ENCODE results near the gene PLCXD1.

Gene PLCXD1

DNA sequence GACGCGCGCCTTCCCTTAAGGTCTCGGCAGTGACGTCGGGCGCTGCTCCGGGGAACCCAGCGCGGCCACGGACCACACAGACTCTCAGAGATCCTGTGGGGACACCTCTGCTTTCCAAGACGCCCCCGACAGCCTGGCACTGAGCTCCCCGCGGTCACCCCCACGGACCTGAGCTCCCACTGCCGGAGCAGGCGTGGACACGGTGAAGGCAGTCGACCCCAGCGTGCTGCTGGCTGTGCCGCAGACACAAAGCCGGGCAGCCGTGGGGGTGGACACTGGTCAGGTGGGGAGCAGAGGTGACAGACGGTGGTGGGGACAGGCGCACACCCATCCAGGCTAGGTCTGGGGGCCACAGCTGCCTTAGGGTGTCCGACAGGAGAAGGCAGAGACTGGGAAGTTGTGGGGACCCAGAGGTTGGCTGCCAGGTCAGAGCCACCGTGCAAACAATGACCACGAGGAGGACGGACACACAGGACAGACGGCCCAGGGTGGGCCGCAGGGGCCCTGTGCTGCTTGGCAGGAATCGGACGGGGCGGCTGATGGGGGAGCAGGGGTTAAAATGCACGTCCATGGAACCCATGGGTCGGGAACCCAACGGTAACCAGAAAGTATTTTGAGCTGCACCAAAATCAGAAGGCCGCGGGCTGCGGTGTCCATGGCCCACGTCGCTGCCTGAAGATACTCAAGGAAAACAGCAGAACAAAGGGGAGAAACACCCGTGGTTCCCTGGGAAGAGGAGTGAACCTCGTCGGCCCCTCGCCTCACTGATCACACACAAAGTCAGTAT, 54.0 kb downstream of the PLCXD1 start:
- DNase-seq (ENCODE audit: low read depth) = no peak

DNA sequence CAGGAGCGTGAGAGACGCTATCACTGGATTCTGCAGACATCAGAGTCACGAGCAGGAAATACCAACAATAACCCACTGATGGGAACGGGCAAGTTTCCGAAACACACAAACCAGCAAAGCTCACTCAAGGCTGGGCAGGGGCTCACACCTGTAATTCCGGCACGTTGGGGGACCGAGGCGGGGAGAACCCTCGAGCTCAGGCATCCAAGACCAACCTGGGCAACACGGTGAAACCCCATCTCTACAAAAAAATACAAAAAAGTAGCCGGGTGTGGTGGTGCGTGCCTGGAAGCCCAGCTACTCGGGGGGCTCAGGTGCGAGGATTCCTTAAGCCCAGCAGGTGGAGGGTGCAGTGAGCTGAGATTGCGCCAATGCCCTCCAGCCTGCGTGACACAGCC, 54.6 kb downstream of the PLCXD1 start:
- DNase-seq (ENCODE audit: low read depth) = no peak

DNA sequence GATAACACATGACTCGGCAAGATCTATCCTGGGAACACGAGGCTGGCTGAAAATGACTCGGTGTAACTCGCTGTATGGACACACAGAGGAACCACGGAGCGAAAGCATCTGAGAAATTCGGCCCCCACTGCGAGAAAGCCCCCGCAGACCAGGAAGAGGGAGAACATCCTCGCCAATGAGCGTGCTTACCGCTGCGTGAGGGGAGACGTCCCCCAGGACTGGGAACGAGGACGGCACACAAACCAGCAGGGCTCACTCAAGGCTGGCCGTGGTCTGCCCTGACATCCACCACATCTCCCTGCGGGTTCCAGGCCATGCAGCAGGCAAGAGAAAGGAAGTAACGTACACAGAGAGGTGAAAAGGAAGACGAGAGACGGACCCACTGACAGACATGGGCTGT, 55.0 kb downstream of the PLCXD1 start:
- DNase-seq (ENCODE audit: low read depth) = no peak

DNA sequence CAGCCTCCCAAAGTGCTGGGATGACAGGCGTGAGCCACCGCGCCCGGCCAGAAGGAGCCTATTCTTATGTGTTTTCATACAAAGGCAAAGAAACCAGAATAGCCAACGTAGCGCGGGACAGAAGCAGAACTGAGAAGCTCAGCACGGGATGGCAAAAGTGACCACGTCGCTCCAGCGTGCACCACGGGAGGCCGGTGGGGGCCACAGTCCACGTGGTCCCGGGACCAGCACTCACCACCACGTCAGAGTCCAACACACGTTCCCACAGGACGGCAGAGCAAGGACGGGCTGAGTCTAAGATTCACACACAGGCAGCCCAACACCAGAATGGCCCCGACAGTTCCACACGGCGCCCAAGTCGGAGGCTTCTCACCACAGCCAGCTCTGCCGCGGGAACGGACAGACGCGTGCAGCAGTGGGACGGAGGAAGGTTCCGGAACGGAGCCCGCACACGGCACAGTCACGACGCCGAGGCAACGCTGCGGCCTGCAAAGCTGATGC, 56.2 kb downstream of the PLCXD1 start:
- DNase-seq (ENCODE audit: low read depth) = no peak

DNA sequence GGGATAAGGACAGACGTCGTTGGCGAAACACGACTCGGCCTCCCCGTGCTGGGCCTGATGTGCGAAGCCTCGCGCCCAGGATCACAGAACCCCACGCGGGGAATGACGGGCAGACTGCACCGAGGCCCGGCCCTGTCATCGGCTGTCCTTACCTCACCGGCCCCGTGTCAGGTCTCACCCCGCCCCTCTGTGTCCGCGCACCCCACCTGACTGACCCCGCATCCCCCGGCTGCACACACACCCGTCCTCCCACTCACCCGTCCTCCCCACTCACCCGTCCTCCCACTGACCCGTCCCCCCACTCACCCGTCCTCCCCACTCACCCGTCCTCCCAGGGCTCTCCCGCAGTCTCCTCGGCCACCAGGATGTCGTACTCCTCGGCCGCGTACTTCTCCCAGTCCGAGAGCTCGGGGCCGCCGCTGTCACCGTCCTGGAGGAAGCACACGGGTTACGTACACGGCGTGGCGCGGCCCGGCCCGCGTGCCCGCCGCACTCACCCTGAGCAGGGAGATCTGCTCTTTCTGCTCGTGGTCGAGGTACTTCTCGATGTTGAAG, 57.2 kb downstream of the PLCXD1 start:
- no peak for DNase-seq (ENCODE audit: low read depth)

DNA sequence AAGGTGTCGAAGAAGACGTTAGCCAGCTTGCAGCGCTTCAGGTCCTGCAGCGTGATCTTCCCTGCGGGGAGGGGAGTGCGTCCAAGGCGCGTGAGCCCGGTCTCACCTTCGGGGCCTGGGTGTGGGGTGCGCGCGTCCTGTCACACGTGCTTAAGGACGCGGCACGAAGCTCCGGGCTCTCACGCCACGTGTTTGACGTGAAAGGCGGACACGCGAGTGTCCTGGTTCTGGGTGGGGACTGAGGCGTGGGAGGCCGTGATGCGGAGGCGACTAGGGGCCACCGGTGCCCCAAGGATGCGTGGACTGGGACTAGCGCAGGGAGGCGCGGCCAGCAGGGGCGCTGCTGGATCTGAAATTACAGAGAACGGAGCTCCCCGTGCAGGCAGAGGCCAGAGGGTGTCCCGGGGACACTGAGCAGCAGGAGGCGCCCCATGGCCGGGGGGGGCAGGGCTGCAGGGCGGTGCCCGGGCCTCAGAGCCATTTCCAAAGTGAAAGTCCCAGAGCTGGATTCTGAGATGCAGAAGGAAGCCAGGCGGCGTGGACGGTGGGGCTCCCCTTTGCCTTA, 57.7 kb downstream of the PLCXD1 start:
- DNase-seq (ENCODE audit: low read depth) = no peak

DNA sequence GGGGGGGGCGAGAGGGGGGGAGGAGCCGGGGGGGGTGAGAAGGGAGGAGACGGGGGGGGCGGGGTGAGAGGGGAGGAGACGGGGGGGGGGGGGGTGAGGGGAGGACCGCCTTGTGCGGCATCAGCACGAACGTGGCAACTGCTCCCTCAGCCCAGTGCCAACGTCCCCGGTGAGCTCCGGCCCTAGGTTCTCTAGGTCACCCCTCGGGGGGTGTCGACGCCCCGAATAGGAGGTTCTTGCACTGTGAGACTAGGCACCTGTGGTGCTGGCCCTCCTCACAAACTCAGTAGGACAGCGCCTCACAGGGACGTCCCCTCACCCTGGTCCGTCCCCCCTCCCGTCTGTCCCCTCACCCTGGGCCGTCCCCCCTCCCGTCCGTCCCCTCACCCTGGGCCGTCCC, 58.9 kb downstream of the PLCXD1 start:
- no peak for DNase-seq (ENCODE audit: low read depth)

DNA sequence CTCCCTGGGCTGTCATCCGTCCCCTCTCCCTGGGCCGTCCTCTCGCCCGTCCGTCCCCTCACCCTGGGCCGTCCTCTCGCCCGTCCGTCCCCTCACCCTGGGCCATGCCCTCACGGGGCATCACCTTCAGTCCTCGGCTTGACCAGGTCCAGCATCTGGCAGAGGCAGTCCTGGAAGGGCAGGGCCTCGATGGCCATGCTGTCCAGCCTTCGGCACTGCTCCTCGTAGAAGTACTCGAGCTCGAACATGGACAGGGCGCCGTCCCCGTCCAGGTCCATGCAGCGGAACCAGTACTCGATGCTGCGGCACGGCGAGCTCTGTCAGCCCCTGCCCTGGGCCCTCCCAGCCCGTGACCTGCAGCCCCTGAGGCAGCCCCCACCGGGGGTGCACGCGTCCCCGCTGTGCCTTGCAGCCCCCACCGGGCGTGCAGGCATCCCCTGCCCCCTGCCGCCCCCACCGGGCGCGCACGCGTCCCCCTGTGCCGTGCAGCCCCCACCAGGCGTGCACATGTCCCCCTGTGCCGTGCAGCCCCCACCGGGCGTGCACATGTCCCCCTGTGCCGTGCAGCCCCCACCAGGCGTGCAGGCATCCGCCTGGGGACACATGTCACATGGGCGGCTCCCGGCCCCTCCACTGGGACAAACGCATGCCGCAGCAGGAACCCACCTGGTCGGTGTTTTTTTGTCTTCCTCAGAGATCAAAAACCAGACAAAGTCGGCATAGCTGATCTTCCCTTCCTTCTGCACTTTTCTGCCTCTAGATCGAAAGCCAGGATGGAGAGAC, 59.7 kb downstream of the PLCXD1 start:
- DNase-seq (ENCODE audit: low read depth) = no peak

DNA sequence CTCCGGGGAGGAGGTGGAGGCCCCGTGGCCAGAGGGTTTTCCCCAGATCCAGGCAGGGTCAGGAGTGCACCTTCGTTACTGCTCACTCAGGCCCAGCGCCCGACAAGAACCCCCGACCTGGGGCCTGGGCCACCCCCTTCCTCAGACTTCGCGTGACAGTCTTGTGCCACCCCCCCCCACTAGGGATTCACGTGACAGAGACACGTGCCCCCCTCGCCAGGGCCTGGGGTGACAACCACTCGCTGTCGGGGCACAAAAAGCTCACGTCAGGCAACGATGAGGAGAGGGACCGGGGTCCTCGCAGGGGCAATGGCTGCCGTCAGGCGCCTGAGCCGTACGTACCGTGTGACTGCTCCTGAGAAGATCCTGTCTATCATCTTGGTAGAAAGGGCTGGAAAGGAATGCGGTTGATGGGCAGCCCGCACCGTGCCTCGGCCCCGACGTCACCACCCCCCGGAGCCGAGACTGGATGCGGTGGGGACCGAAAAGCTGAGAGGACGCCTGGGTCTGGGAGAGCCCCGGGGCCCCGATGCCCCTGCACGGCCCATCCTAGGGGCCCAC, 60.4 kb downstream of the PLCXD1 start:
- no peak for DNase-seq (ENCODE audit: low read depth)

DNA sequence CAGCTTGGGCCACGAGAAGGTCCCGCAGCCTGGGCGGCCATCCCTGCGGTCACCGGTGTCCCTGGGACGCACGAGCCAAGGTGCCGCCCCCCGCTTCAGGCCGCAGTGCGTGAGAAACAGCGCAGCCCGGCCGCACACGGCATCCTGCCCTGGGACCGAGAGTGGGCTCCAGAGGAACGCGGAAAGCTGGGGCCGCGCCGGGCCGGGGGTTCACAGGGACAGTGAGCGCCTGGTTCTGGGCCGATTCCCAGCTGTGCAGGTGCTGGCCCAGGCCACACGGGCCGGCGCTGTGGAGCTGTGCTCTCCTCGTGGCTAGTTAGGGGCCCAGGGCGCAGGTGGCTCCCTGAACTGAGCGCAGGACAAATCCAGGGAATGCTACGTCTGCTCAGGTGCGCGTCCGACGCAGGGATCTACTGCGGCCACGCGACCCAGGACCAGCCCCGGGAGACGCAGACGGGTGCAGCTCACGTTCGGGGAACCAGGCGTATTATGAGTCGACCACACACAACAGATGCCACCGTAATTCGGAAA, 63.3 kb downstream of the PLCXD1 start:
- DNase-seq (ENCODE audit: low read depth) = no peak

DNA sequence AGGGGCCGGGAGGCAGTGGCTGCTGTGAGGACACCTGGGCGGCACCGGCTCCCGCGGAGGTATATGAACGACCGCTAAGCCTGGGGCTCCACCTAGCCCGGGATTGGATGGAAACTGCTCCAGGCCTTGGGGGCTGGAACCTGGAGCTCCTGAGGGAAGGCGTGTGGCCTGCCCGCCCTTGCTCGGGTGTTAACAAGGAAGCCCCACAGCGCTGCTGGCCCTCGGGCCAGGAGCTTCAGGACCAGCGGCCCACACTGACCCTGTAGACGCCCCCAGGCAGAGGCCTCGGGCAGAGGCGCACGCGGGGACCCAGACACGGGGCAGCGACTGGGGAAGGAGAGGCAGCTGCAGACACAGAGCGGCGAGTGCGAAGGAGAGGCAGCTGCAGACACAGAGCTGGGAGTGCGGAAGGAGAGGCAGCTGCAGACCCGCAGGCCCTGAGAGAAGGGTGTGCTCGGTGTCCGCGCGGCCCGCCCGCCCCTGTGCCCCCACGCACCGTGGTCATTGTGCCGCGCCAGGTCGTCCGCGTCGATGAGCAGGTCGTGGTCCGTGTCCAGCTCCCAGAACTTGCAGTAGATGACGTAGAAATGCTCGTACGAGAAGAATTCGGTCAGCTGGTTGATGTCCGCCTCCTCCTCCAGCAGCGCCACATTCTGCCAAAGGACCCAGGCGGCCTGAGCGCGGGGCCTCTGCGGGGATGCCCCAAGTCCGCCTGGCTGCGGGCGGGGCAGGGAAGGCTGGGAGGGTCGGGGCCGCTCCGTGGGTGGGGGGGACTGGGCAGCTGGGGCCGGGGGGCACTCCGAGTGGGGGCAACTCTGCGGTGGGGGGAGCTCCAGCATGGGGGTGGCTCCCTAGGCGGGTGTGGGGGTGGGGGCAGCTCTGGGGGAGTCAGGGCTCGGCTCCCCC, 64.1 kb downstream of the PLCXD1 start:
- no peak for DNase-seq (ENCODE audit: low read depth)

DNA sequence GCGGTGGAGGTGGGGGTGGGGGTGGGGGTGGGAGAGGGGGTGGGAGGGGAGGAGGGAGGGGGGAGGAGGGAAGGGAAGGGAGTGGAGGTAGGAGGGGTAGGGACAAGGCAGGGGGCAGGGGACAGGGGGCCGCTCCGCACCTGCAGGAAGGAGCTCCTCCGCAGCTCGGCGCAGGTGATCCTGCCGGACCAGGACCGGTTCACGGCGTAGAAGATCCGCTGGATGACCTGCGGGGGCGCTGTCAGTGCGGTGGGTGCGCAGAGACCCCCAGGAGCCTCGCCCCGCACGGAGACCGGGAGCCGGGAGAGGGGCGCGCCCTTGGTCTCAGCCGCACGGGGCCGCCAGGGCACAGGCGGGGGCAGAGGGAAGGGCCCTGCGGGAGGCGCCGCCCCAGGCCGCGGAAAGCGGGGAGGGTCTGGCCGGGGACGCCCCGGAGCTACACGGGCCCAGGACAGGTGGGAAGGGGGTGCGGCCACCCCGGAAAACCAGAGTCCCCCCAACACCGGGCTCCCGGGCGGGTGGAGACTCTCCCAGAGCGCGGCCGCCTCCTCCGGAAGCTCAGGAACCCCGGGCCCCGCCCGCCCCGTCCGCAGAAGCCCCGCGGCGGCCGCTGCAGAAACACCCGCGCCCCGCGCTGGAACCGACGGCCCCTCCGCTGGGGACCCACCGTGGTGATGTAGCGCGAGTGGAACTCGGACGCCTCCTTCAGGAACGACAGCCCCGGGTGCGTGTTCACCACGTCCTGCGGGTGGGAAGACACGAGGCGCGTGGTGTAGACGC, 65.0 kb downstream of the PLCXD1 start:
- no peak for DNase-seq (ENCODE audit: low read depth)

DNA sequence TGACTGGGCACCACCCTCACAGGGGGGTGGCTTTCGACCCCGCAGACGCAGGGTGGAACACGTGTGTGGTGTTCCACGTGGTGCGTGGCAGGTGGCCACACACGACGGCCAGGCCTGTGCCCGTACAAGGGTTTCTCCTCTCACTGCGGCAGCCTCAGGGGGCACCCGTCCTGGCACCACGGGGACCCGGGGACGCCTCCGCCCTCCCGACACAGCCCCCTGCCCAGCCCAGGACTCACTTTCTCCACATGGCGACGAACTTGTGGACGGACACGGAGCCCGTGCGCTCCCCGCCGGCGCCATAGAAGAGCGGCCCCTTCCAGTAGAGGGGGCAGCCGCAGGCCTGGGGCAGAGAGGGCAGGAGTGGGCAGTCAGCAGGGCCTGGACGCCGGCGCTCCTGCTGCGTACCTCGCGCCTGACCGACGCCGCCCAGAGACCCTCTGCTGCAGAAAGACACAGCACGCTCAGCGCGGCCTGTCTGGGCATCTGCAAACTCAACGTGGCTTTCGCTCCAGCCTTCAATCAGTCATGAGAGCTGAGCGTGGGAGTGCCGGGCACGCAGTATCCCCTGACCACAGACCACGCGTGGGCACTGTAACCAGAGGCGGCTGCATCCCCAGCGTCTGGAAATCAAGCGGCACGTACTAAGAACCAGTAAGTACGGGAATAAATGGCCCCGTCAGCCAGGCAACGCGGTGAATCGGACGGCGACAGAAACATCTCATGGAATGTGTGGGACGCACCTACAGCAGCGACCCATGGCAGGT, 66.4 kb downstream of the PLCXD1 start:
- DNase-seq (ENCODE audit: low read depth) = no peak

DNA sequence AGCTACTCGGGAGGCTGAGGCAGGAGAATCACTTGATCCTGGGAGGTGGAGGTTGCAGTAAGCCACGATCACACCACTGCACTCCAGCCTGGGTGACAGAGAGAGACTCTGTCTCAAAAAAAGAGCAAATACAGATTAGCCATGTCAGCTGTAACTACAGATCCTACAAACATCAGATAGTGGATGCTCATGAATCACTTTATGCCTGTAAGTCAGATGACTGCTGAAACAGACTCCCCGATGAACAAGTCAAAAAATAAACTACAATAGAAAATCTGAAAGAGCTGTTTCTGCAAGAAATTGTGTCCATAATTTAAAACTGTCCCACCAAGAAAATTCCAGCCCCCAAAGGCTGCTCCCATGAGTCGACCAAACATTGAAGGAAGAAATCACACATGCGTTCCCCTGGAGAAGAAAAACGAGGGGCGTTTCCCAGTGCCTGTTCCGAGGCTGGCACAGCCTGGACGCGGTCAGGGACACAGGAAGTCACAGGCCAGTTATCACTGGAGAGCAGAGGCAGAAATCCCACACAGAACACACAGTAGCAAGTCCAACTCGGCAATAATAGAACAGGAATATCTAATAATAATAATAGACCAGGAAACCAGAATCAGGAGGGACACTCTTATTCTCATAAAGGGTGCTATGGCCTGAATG, 67.4 kb downstream of the PLCXD1 start:
- DNase-seq (ENCODE audit: low read depth) = no peak

DNA sequence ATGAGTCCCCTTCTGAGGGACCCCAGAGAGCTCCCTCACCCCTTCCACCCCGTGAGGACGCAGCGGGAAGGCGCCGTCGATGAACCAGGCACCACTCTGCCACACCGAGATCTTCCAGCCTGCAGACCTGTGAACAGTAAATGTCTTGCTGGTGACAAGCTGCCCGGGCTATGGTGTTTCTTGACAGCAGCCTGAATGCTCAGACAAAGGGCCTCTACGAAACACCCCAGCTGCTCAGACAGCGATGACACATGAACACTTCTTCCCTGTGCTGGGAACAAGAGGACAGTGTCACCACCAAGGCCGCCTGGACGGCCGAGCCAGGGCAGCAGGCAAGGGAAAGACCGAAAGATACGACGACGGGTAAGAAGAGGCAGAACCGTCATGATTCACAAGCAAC, 68.0 kb downstream of the PLCXD1 start:
- DNase-seq (ENCODE audit: low read depth) = no peak

DNA sequence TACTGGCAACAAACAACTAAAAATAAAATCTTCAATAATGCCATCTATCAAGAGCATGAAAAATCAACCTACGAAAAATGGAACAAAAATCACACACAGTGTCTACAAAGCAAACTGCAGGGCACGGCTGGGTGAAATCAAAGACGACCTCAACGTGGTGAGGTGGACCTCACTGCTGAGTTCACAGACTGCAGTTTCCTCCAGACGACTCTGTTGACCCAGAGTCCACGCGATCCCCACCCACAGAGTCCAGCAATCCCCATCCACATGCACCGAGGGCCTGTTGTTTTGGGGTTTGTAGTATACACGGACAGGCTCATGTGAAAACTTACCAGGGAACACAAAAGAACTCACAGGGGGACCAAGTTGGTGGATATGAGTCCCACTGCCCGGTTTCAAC, 68.5 kb downstream of the PLCXD1 start:
- DNase-seq (ENCODE audit: low read depth) = no peak

DNA sequence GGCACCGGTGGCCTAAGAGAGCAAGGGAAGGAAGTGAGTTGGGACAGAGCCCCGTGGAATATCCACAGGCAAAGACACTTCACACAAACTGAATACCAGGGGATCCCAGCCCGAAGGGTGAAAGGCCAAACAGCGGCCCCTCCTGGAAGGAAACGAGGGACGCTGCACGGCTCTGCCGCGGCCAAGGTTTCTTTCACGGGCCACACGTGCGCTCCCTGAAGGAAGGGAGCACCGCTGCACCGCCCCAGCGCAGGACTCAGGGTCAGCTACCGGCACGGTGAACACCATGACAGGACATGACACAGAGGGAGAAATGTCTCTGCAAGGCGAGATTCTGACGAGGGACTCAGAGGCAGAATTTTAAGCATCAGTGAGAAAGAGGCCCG, 69.0 kb downstream of the PLCXD1 start:
- no peak for DNase-seq (ENCODE audit: low read depth)

DNA sequence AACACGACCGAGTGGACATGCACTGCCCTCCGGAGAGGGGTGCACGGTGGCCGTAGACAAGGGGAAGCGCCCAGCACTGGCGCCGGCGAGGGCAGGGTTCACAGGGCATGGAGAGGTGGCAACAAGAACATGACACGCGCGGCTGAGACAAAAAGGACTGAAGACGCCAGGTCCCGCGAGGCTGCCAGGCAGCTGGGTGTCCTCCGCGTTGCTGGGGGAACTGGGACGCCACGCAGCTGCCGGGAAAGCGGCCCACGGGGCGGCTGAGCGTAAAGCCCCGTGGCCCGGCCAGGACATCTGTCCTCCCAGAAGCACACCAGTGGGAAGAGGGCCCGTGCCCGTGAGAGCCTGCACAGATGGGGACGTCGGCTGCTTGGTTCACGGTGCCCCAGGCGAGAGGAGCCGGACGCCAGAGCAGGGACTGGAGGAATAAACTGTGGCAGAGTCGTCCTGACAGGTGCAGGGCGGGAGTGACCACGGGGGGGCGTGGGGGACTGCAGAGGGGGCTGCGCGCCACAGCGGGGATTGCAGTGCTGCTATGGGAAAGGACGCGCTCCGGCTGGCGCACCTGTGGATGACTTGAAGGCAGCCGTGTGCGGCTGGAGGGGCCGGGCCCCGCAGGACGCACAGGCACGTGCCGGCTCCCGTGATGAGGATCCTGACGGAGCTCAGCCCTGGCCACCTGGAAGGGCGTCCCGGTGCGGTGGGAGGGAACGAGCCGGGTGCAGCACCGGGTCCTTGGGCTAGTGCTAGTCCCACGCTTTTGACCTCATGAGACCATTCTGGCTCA, 69.5 kb downstream of the PLCXD1 start:
- no peak for DNase-seq (ENCODE audit: low read depth)

All from T follicular helper cell (primary cell).